IMR-90 (cell line): ENCODE results near the gene TBC1D22A.

Source experiments
- BHLHE40 ChIP-seq: fragments of 150-350 bp; IDR thresholded peaks from 2 replicates; pipeline ENCODE4 v1.6.1; 2016; ENCODE audit warnings: mild to moderate bottlenecking, low read depth, low read length
- CEBPB ChIP-seq: IDR thresholded peaks from 2 replicates; pipeline ENCODE4 v1.6.1; 2012; ENCODE audit warnings: low read depth, low read length, improper control_type of control experiment
- CTCF ChIP-seq: conservative IDR thresholded peaks from 2 replicates; pipeline ENCODE4 v1.5.1; 2012; ENCODE audit warnings: mild to moderate bottlenecking, low read depth, low read length, improper control_type of control experiment
- FOS ChIP-seq: fragments of 150-350 bp; IDR thresholded peaks from 2 replicates; pipeline ENCODE4 v1.6.1; 2016; ENCODE audit warnings: low read depth, low read length
- MAZ ChIP-seq: IDR thresholded peaks from 2 replicates; pipeline ENCODE4 v1.6.1; 2012; ENCODE audit warnings: low read depth, mild to moderate bottlenecking, low read length, improper control_type of control experiment, moderate library complexity, borderline replicate concordance
- POLR2A ChIP-seq: IDR thresholded peaks from 2 replicates; pipeline ENCODE4 v1.6.1; 2012; ENCODE audit warnings: mild to moderate bottlenecking, low read depth, low read length
- RAD21 ChIP-seq: IDR thresholded peaks from 2 replicates; pipeline ENCODE4 v1.6.1; 2012; ENCODE audit warnings: low read length, improper control_type of control experiment
- RFX5 ChIP-seq: IDR thresholded peaks from 2 replicates; pipeline ENCODE4 v1.8.0; 2012; ENCODE audit warnings: low read depth, mild to moderate bottlenecking, low read length, moderate library complexity
- SMC3 ChIP-seq: fragments of 150-350 bp; IDR thresholded peaks from 2 replicates; pipeline ENCODE4 v1.6.1; 2016; ENCODE audit warnings: low read depth, mild to moderate bottlenecking, antibody characterized with exemption, low read length, moderate library complexity

- TF ChIP-seq CTCF = no peak
- no peak for TF ChIP-seq POLR2A
- TF ChIP-seq SMC3 = no peak
- TF ChIP-seq RFX5 = no peak
- TF ChIP-seq MAZ = no peak
- no peak for TF ChIP-seq BHLHE40
- 0 out of 2 replicates have a peak, but pooled peaks have one; percentile 3 for TF ChIP-seq CEBPB
- TF ChIP-seq RAD21 = no peak
- TF ChIP-seq FOS = no peak
These were observed 330.5 kb downstream of the TBC1D22A start for GRCh38 chr22:47092896-47093311.
